OCI-LY1 (cell line): ENCODE measurements around the gene NDUFAF5.

Experiments
- H2AFZ ChIP-seq: fragments of 200-600 bp; sonication (generic), shearing (Covaris generic); 2 replicates; pipeline ENCODE4 v1.6.0; 2014; ENCODE audit warnings: antibody characterized with exemption, mild to moderate bottlenecking, low read length
- H3F3A ChIP-seq: fragments of 200-600 bp; sonication (generic), shearing (Covaris generic); 2 replicates; pipeline ENCODE4 v1.6.0; 2014; ENCODE audit warnings: mild to moderate bottlenecking, antibody characterized with exemption, low read length, moderate library complexity; ENCODE audit not compliant: insufficient read depth
- H3K27ac ChIP-seq: fragments of 200-600 bp; sonication (generic); 2 replicates; pipeline ENCODE4 v1.5.1; 2014; ENCODE audit warnings: low read length, mixed run types, mild to moderate bottlenecking, low read depth; ENCODE audit not compliant: poor library complexity, severe bottlenecking
- H3K27me3 ChIP-seq: fragments of 200-600 bp; sonication (generic); 2 replicates; pipeline ENCODE4 v1.6.0; 2014; ENCODE audit warnings: antibody characterized with exemption, mild to moderate bottlenecking, low read length, moderate library complexity; ENCODE audit not compliant: insufficient read depth
- H3K36me3 ChIP-seq: fragments of 200-600 bp; sonication (generic); 2 replicates; pipeline ENCODE4 v1.6.1; 2014; ENCODE audit warnings: mild to moderate bottlenecking, antibody characterized with exemption, low read length, moderate library complexity, mixed read lengths; ENCODE audit not compliant: insufficient read depth
- H3K4me1 ChIP-seq: fragments of 200-600 bp; sonication (generic); 2 replicates; pipeline ENCODE4 v1.5.1; 2014; ENCODE audit warnings: mild to moderate bottlenecking, low read length, moderate library complexity; ENCODE audit not compliant: insufficient read depth, severe bottlenecking
- H3K4me2 ChIP-seq: fragments of 200-600 bp; sonication (generic), shearing (Covaris generic); 2 replicates; pipeline ENCODE4 v1.6.1; 2014; ENCODE audit warnings: low read length
- H3K4me3 ChIP-seq: fragments of 200-600 bp; sonication (generic); 2 replicates; pipeline ENCODE4 v1.5.1; 2014; ENCODE audit warnings: low read length, low read depth, mild to moderate bottlenecking, mixed read lengths; ENCODE audit not compliant: poor library complexity, severe bottlenecking
- H3K79me2 ChIP-seq: fragments of 200-600 bp; shearing (Covaris generic); 2 replicates; pipeline ENCODE4 v1.6.1; 2016; ENCODE audit warnings: mixed run types, low read length, mixed read lengths; ENCODE audit not compliant: insufficient read depth
- H3K9ac ChIP-seq: fragments of 200-600 bp; sonication (generic), shearing (Covaris generic); 2 replicates; pipeline ENCODE4 v1.6.1; 2014; ENCODE audit warnings: mild to moderate bottlenecking, low read length, mixed read lengths
- H3K9me2 ChIP-seq: fragments of 200-600 bp; sonication (generic), shearing (Covaris generic); 2 replicates; pipeline ENCODE4 v1.6.1; 2014; ENCODE audit warnings: low read depth, mild to moderate bottlenecking, low read length, mixed read lengths
- H3K9me3 ChIP-seq: fragments of 200-600 bp; shearing (Covaris generic); 2 replicates; pipeline ENCODE4 v1.6.1; 2014; ENCODE audit warnings: low read length, mixed read lengths
- H4K20me1 ChIP-seq: fragments of 200-600 bp; sonication (generic), shearing (Covaris generic); 2 replicates; pipeline ENCODE4 v1.6.0; 2016; ENCODE audit warnings: mild to moderate bottlenecking, low read length; ENCODE audit not compliant: insufficient read depth
- EZH2 ChIP-seq: fragments of 200-600 bp; sonication (generic), shearing (Covaris generic); IDR thresholded peaks from 2 replicates; pipeline ENCODE4 v1.8.0; 2017; ENCODE audit warnings: borderline replicate concordance, mixed run types, mild to moderate bottlenecking, antibody characterized with exemption, low read length, moderate library complexity, mixed read lengths
- TF ChIP-seq, protein P1 (sequence below): fragments of 200-600 bp; sonication (generic), shearing (Covaris generic); IDR thresholded peaks from 2 replicates; pipeline ENCODE4 v1.5.1; 2017; ENCODE audit warnings: mild to moderate bottlenecking, antibody characterized with exemption, low read length, moderate library complexity, mixed read lengths

NDUFAF5 gene

DNA sequence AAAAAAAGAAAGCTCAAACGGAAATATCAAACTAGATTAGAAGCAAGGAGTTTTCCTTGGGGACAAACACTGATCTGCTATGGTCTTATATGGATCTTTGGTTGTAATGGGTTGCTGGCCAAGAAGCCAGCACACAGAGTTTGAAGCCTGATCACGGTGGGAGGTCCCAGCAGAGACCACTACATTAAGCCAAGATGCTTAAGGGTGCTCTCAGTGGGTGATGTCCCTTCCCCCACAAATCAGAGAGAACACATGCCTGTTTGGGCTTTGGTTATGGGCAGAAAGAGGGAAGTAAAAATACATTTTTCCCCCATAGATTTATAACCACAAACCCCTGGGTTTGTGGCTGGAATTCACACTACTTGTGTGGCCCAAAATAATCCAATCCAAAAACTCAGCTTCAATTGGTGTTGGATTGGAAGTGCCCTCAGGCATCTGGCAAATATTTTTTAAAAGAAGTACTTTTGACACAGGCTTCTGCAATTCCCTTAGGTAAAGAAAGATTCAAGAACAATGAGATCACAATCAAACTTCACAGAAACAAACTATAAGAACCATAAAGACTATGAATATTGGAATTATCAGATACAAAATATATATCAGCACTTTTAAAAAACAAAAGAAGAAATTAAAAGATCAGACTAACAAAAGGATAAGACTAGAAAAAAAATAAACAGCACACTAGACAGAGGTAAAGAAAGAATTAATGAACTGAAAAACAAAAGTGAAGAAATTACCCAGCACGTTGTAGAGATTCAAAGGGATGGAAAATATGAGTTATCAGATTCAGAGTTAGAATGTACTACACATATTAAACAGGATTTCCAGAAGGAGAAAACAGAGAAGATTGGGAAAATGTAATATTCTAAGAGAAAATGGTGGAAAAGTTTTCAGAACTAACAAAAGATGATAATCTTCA is 44.8 kb upstream of the NDUFAF5 start:
- no peak for TF ChIP-seq EZH2
- TF ChIP-seq, protein P1, sequence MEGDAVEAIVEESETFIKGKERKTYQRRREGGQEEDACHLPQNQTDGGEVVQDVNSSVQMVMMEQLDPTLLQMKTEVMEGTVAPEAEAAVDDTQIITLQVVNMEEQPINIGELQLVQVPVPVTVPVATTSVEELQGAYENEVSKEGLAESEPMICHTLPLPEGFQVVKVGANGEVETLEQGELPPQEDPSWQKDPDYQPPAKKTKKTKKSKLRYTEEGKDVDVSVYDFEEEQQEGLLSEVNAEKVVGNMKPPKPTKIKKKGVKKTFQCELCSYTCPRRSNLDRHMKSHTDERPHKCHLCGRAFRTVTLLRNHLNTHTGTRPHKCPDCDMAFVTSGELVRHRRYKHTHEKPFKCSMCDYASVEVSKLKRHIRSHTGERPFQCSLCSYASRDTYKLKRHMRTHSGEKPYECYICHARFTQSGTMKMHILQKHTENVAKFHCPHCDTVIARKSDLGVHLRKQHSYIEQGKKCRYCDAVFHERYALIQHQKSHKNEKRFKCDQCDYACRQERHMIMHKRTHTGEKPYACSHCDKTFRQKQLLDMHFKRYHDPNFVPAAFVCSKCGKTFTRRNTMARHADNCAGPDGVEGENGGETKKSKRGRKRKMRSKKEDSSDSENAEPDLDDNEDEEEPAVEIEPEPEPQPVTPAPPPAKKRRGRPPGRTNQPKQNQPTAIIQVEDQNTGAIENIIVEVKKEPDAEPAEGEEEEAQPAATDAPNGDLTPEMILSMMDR: no peak
- Histone ChIP-seq H3F3A (no peaks in the 10 kb centered on the region), H3K9ac (no peak overlapping the region), H3K27ac (no peak overlapping the region), H3K4me2 (no peak overlapping the region), H2AFZ (no peak overlapping the region), H3K9me2 (no peaks in the 10 kb centered on the region), H3K36me3 (peaks cover 72% of the 10 kb centered on the region), H3K4me3 (no peak overlapping the region), H3K4me1 (no peaks in the 10 kb centered on the region), H3K9me3 (peaks cover 11% of the 10 kb centered on the region), H3K27me3 (no peaks in the 10 kb centered on the region), H4K20me1 (no peaks in the 10 kb centered on the region), H3K79me2 (0 out of 2 replicates have a peak, but pooled peaks cover 3% of the 10 kb centered on the region)

DNA sequence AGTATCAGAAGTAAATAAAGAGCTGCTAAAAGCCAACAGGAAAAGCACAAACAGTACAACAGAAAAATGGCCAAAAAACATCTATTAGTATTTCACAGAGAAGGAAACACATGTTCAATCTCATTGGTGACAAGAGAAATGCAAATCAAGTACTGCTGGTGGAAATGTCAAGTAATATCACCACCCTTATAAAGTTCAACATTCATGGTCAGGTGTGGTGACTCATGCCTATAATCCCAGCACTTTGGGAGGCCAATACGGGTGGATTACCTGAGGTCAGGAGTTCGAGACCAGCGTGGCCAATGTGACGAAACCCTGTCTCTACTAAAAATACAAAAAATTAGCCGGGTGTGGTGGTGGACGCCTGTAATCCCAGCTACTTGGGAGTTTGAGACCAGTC is 42.9 kb upstream of the NDUFAF5 start:
- Histone ChIP-seq H3F3A (no peaks in the 10 kb centered on the region), H3K9me3 (peaks cover 11% of the 10 kb centered on the region), H3K36me3 (peaks cover 63% of the 10 kb centered on the region), H2AFZ (no peak overlapping the region), H4K20me1 (no peaks in the 10 kb centered on the region), H3K79me2 (no peaks in the 10 kb centered on the region), H3K27me3 (no peaks in the 10 kb centered on the region), H3K27ac (no peak overlapping the region), H3K9ac (no peak overlapping the region), H3K4me3 (no peak overlapping the region), H3K9me2 (no peaks in the 10 kb centered on the region), H3K4me1 (no peaks in the 10 kb centered on the region), H3K4me2 (no peak overlapping the region)
- TF ChIP-seq, protein P1: no peak
- no peak for TF ChIP-seq EZH2

DNA sequence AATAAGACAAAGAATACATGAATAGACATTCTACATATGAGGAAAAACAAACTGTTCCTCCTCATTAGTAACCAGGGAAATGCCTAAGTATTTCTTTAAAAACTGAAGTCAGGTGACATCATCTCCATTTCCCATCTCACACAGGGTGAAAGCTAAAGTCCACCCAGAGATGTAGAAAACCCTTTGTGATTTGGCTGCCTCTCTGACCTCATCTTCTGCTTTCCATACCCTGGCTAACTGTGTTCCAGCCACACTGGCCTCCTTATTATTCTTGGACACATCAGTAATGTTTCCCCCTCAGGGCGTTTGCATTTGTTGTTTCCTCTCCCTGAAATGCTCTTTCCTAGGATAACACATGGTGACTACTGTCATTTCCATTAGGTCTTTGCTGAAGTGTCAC is 40.5 kb upstream of the NDUFAF5 start:
- Histone ChIP-seq H3K9me2 (no peaks in the 10 kb centered on the region), H3K79me2 (no peaks in the 10 kb centered on the region), H3F3A (no peaks in the 10 kb centered on the region), H3K4me2 (no peak overlapping the region), H3K4me3 (no peak overlapping the region), H3K4me1 (no peaks in the 10 kb centered on the region), H3K9me3 (peaks cover 11% of the 10 kb centered on the region), H3K36me3 (peaks cover 53% of the 10 kb centered on the region), H3K27ac (no peak overlapping the region), H3K9ac (no peak overlapping the region), H3K27me3 (no peaks in the 10 kb centered on the region), H2AFZ (no peak overlapping the region), H4K20me1 (no peaks in the 10 kb centered on the region)
- TF ChIP-seq, protein P1: no peak
- TF ChIP-seq EZH2: no peak
